Thyroid gland (tissue), 4 donors: ENCODE data around the gene HSD17B1. TPM values are rescaled to one million over a fixed set of nuclear protein-coding genes. Genes with fewer than 3 reads are reported as not detected.

Source experiments
- DNase-seq, 2 donors: peaks; one replicate each; pipeline ENCODE4 v3.0.0-alpha.2; 2019
- H3K27ac ChIP-seq, 3 donors: fragments of 200-600 bp; sonication (generic); 1 replicate in 2 of 3; 2 replicates in 1 of 3; pipeline ENCODE4 v1.5.1; 2016 to 2019; ENCODE audit warnings: mild to moderate bottlenecking in 1 of 3, moderate library complexity in 1 of 3
- H3K27me3 ChIP-seq: fragments of 200-600 bp; sonication (generic); one replicate; pipeline ENCODE4 v1.5.1; 2019
- H3K36me3 ChIP-seq, 2 donors: fragments of 200-600 bp; sonication (generic); one replicate each; pipeline ENCODE4 v1.5.1; 2016 to 2019
- H3K4me1 ChIP-seq, 2 donors: fragments of 200-600 bp; sonication (generic); one replicate each; pipeline ENCODE4 v1.5.1; 2017 to 2019
- H3K4me3 ChIP-seq, 3 donors: fragments of 200-600 bp; sonication (generic); replicated peaks in 1 of 3; 1 replicate in 2 of 3; 2 replicates in 1 of 3; pipeline ENCODE4 v1.5.1; 2016; ENCODE audit warnings: mild to moderate bottlenecking in 1 of 3
- H3K9me3 ChIP-seq: fragments of 200-600 bp; sonication (generic); one replicate; pipeline ENCODE4 v1.5.1; 2017
- CTCF ChIP-seq, 6 experiments: fragments of 200-600 bp in 3 of 6; fragments of 450-650 bp in 3 of 6; sonication (generic) in 3 of 6; IDR thresholded peaks; one replicate each; pipeline ENCODE4 v1.5.1; 2016 to 2019; ENCODE audit warnings: antibody characterized with exemption in 6 of 6, mild to moderate bottlenecking in 2 of 6, inconsistent platforms in 1 of 6, moderate library complexity in 1 of 6
- POLR2A ChIP-seq, 2 donors: fragments of 450-650 bp; IDR thresholded peaks; one replicate each; pipeline ENCODE4 v1.6.1; 2017; ENCODE audit warnings: antibody characterized with exemption in 2 of 2, mild to moderate bottlenecking in 2 of 2, moderate library complexity in 1 of 2
- WGBS, 2 donors: methylation state at CpG; one replicate each; pipeline ENCODE4 v1.1.5; 2017; 5-methylcytosine and 5-hydroxymethylcytosine counted together
- intact Hi-C: fragments of 100-400 bp; cut with DNase I; formaldehyde crosslinking; loops from one replicate; pipeline ENCODE4 v1.15.1; 2023
- total RNA-seq, 4 donors: library from RNA; depleted of rRNA; stranded (reverse); fragments of >200 nt; gene quantifications; one replicate each; pipeline ENCODE4 v1.2.3, GENCODE V29; 2016

The HSD17B1 gene
- total RNA-seq, 4 donors from 2014 or later, result 0.21 to 4.1 (median 1.3) TPM

- Histone ChIP-seq H3K4me1 (peaks cover 0 to 6% of the 10 kb centered on the region in 2 donors), H3K27me3 (no peaks in the 10 kb centered on the region), H3K36me3 (peaks cover 56 to 71% of the 10 kb centered on the region in 2 donors), H3K4me3 (no peak overlapping the region), H3K9me3 (no peaks in the 10 kb centered on the region), H3K27ac (no peak overlapping the region)
- intact Hi-C loops, result no loop called here
- DNase-seq, result no peak
- WGBS, 2 donors, result 43 to 85% methylated on average over 1 of the region's 1 CpG
- TF ChIP-seq POLR2A (IDR thresholded peaks at IDR 0.05) (no peak), CTCF (IDR thresholded peaks at IDR 0.05) (no peak)
These were observed 32.6 kb downstream of the HSD17B1 start for GRCh38 chr17:42585353-42585752.

GRCh38 chr17:42586514-42587230 lies 33.9 kb downstream of the HSD17B1 start:
- no peak for TF ChIP-seq CTCF (IDR thresholded peaks at IDR 0.05)
- TF ChIP-seq POLR2A (IDR thresholded peaks at IDR 0.05), result no peak
- WGBS, 2 donors, result 84 to 88% methylated on average over 7 of the region's 7 CpGs
- Histone ChIP-seq H3K4me3 (no peak overlapping the region), H3K27ac (no peak overlapping the region), H3K36me3 (peaks cover 53 to 66% of the 10 kb centered on the region in 2 donors), H3K4me1 (peaks cover 0 to 6% of the 10 kb centered on the region in 2 donors), H3K27me3 (no peaks in the 10 kb centered on the region), H3K9me3 (no peaks in the 10 kb centered on the region)
- intact Hi-C loops, result no loop called here
- no peak for DNase-seq

- no peaks in the 10 kb centered on the region for H3K27me3 ChIP-seq
- WGBS, 2 donors, result 95 to 96% methylated on average over 2 of the region's 2 CpGs
- DNase-seq, result no peak
- peaks cover 0 to 6% of the 10 kb centered on the region in 2 donors for H3K4me1 ChIP-seq
- peaks cover 15 to 25% of the 10 kb centered on the region in 2 donors for H3K36me3 ChIP-seq
- intact Hi-C loops, result no loop called here
- TF ChIP-seq CTCF (IDR thresholded peaks at IDR 0.05) (no peak), POLR2A (IDR thresholded peaks at IDR 0.05) (no peak)
- H3K27ac ChIP-seq, result no peak overlapping the region
- no peak overlapping the region for H3K4me3 ChIP-seq
- H3K9me3 ChIP-seq, result no peaks in the 10 kb centered on the region
These were observed 38.2 kb downstream of the HSD17B1 start for GRCh38 chr17:42590886-42591285.

GRCh38 chr17:42591411-42591810 lies 38.7 kb downstream of the HSD17B1 start:
- Histone ChIP-seq H3K27ac (no peak overlapping the region), H3K4me1 (peaks cover 0 to 6% of the 10 kb centered on the region in 2 donors), H3K36me3 (peaks cover 12 to 19% of the 10 kb centered on the region in 2 donors), H3K4me3 (no peak overlapping the region), H3K9me3 (no peaks in the 10 kb centered on the region), H3K27me3 (no peaks in the 10 kb centered on the region)
- TF ChIP-seq CTCF (IDR thresholded peaks at IDR 0.05) (no peak), POLR2A (IDR thresholded peaks at IDR 0.05) (no peak)
- intact Hi-C loops, result no loop called here
- WGBS, 2 donors, result 95 to 96% methylated on average over 9 of the region's 9 CpGs
- DNase-seq, result no peak

GRCh38 chr17:42596386-42596785 lies 43.7 kb downstream of the HSD17B1 start:
- no peak for DNase-seq
- Histone ChIP-seq H3K36me3 (peaks cover 2 to 3% of the 10 kb centered on the region in 2 donors), H3K27me3 (no peaks in the 10 kb centered on the region), H3K9me3 (no peaks in the 10 kb centered on the region), H3K4me1 (peaks cover 8 to 9% of the 10 kb centered on the region in 2 donors), H3K27ac (no peak overlapping the region), H3K4me3 (no peak overlapping the region)
- intact Hi-C loops, result no loop called here
- 80 to 85% methylated on average over 3 of the region's 3 CpGs for WGBS, 2 donors
- TF ChIP-seq CTCF (IDR thresholded peaks at IDR 0.05), result no peak
- TF ChIP-seq POLR2A (IDR thresholded peaks at IDR 0.05), result no peak
